GM12878 (cell line): Measurements from ENCODE around the gene DYNLT4. TPM values are rescaled to one million over a fixed set of nuclear protein-coding genes. Genes with fewer than 3 reads are reported as not detected.

Source experiments
- ASH2L ChIP-seq: fragments of 300-600, 200-600 bp; sonication (generic); IDR thresholded peaks from 2 replicates; pipeline ENCODE4 v1.6.1; 2017; ENCODE audit warnings: low read depth, mild to moderate bottlenecking, borderline replicate concordance
- BACH1 ChIP-seq: fragments of 450-650 bp; IDR thresholded peaks from 2 replicates; pipeline ENCODE4 v1.6.1; 2017; ENCODE audit warnings: mild to moderate bottlenecking, borderline replicate concordance
- BRCA1 ChIP-seq: IDR thresholded peaks from 2 replicates; pipeline ENCODE4 v1.6.1; 2011; ENCODE audit warnings: low read depth, low read length, improper control_type of control experiment
- CEBPB ChIP-seq, 2 experiments: fragments of 150-350 bp in 1 of 2; IDR thresholded peaks; 2 replicates each; pipeline ENCODE4 v1.6.1; 2012 to 2014; ENCODE audit warnings: low read depth in 2 of 2, low read length in 2 of 2, borderline replicate concordance in 1 of 2, inconsistent platforms in 1 of 2
- CHD4 ChIP-seq: fragments of 200-600 bp; sonication (generic); IDR thresholded peaks from 2 replicates; pipeline ENCODE4 v1.6.1; 2016; ENCODE audit warnings: mild to moderate bottlenecking
- DPF2 ChIP-seq: fragments of 450-650 bp; IDR thresholded peaks from 2 replicates; pipeline ENCODE4 v1.6.1; 2017; ENCODE audit warnings: mild to moderate bottlenecking
- HDAC6 ChIP-seq: fragments of 200-600 bp; sonication (generic); IDR thresholded peaks from one replicate; pipeline ENCODE4 v1.8.0; 2017; ENCODE audit warnings: antibody characterized with exemption; ENCODE audit not compliant: unreplicated experiment
- IRF4 ChIP-seq: IDR thresholded peaks from 2 replicates; pipeline ENCODE4 v1.6.1; 2011; ENCODE audit warnings: low read depth, low read length
- KDM1A ChIP-seq: fragments of 200-600 bp; sonication (generic); IDR thresholded peaks from 2 replicates; pipeline ENCODE4 v1.6.1; 2016; ENCODE audit warnings: borderline replicate concordance
- MTA3 ChIP-seq: IDR thresholded peaks from 2 replicates; pipeline ENCODE4 v1.6.1; 2012; ENCODE audit warnings: low read length, inconsistent platforms, borderline replicate concordance
- MXI1 ChIP-seq: fragments of 150-350 bp; IDR thresholded peaks from 2 replicates; pipeline ENCODE4 v1.6.1; 2011; ENCODE audit warnings: low read depth, mild to moderate bottlenecking, inconsistent platforms, low read length, improper control_type of control experiment
- MYC ChIP-seq: IDR thresholded peaks from 2 replicates; pipeline ENCODE4 v1.6.1; 2011; ENCODE audit warnings: mild to moderate bottlenecking, low read length, moderate library complexity, inconsistent platforms; ENCODE audit not compliant: insufficient read depth, insufficient replicate concordance, insufficient read length, severe bottlenecking
- POLR2AphosphoS2 ChIP-seq: IDR thresholded peaks from 2 replicates; pipeline ENCODE4 v1.6.1; 2011; ENCODE audit warnings: low read depth, mild to moderate bottlenecking, low read length, improper control_type of control experiment, moderate library complexity
- POU2F2 ChIP-seq: IDR thresholded peaks from 3 replicates; pipeline ENCODE4 v1.6.1; 2011; ENCODE audit warnings: low read depth, mild to moderate bottlenecking, low read length, borderline replicate concordance
- RAD21 ChIP-seq: IDR thresholded peaks from 2 replicates; pipeline ENCODE4 v1.6.1; 2011; ENCODE audit warnings: mild to moderate bottlenecking, low read depth, low read length, moderate library complexity; ENCODE audit not compliant: insufficient read depth
- STAT3 ChIP-seq: IDR thresholded peaks from 2 replicates; pipeline ENCODE4 v1.6.1; 2011; ENCODE audit warnings: low read depth, low read length, improper control_type of control experiment
- SUPT20H ChIP-seq: IDR thresholded peaks from 2 replicates; pipeline ENCODE4 v1.6.1; 2011; ENCODE audit warnings: low read depth, mild to moderate bottlenecking, low read length, moderate library complexity, borderline replicate concordance; ENCODE audit not compliant: control insufficient read depth
- TCF3 ChIP-seq: IDR thresholded peaks from 2 replicates; pipeline ENCODE4 v1.6.1; 2012; ENCODE audit warnings: low read depth, mild to moderate bottlenecking, low read length, borderline replicate concordance; ENCODE audit not compliant: insufficient read depth
- ZNF217 ChIP-seq: fragments of 450-650 bp; IDR thresholded peaks from 2 replicates; pipeline ENCODE4 v1.6.1; 2017; ENCODE audit warnings: antibody characterized with exemption, mild to moderate bottlenecking
- ZNF24 ChIP-seq: fragments of 450-650 bp; IDR thresholded peaks from 2 replicates; pipeline ENCODE4 v1.6.1; 2017; ENCODE audit warnings: antibody characterized with exemption, mild to moderate bottlenecking
- polyA plus RNA-seq, 11 experiments: library from polyadenylated mRNA; depleted of rRNA in 4 of 11; unstranded in 6 of 11; stranded (reverse) in 5 of 11; fragments of >200 nt; fragmentation: Nextera tagmentation in 4 of 11; fragmentation: Illumina TruSeq in 1 of 11; extraction: Ambion mirVana in 4 of 11; extraction: Trizol in 1 of 11; gene quantifications; 1 replicate in 1 of 11; 2 replicates in 10 of 11; pipeline versions ENCODE4 v1.2.1 to v1.2.3, GENCODE V29; 2011 to 2016; ENCODE audit warnings: inconsistent platforms in 2 of 11, missing spikeins in 2 of 11, low read depth in 1 of 11
- total RNA-seq, 4 experiments: library from RNA; depleted of rRNA in 3 of 4; stranded (reverse); fragments of >200 nt in 3 of 4; fragmentation: Illumina TruSeq in 1 of 4; extraction: Trizol in 1 of 4; gene quantifications; 2 replicates each; pipeline versions ENCODE4 v1.2.1 to v1.2.3, GENCODE V29; 2013 to 2021
- TF ChIP-seq, protein P1 (sequence below): fragments of 450-650 bp; IDR thresholded peaks from 2 replicates; pipeline ENCODE4 v1.6.1; 2018; ENCODE audit warnings: mild to moderate bottlenecking, low read depth, moderate library complexity; ENCODE audit not compliant: partially characterized antibody
- TF ChIP-seq, protein P2 (sequence below): fragments of 450-650 bp; IDR thresholded peaks from 2 replicates; pipeline ENCODE4 v1.6.1; 2017; ENCODE audit warnings: mild to moderate bottlenecking, low read depth, inconsistent platforms; ENCODE audit not compliant: poor library complexity, severe bottlenecking
- TF ChIP-seq, protein P3 (sequence below): IDR thresholded peaks from 2 replicates; pipeline ENCODE4 v1.6.1; 2011; ENCODE audit warnings: borderline replicate concordance, low read depth, mild to moderate bottlenecking, moderate library complexity, low read length; ENCODE audit not compliant: insufficient read depth, poor library complexity, severe bottlenecking

Gene DYNLT4
- total and polyA plus RNA-seq, 10 of the 15 experiments (the other 5 are each of a cell fraction or from before 2014, with no cell fraction given) = 0.23 to 0.28 TPM; not detected in 8

DNA sequence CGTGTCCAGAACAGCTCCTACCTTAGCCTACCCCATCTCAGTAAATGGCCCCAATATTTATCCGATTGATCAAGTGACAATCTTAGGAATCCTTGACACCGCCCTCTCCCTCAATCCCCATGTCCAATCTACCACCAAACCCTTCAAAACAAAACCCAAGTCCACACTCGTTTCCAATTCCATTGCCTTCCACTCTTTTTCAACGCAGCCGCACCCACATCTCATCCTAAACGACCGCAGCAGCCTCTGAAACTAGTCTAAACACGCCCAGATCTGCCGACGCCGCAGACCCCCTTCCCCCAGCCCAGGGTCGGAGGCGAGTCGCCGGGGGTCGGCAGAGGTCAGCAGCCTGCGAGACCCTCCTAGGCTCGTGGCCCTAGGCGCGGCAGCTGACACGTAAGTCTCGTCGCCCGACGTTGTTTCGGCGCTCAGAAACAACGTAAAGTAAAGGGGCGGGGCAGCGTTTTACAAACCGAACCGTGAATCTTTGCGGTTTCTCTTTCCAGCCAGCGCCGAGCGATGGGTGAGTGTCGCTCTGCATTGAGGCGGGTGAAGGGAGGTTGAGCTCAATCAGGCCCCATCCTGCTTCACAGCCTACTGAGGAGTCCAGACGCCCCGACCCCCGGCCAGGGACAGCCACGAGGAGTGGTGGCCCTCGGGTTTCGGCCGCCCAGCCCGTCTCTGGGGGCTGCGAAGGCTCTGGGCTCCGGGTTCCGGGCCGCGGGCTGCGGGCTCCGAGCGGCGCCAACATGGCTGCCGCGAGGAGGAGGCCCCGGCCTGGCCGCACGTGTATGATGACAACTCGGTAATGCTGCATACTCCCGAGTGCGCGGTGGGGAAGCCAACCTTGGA lies 31.8 kb downstream of the DYNLT4 start, which contains the start of gene RPS8 (continued):
- TF ChIP-seq, protein P1, sequence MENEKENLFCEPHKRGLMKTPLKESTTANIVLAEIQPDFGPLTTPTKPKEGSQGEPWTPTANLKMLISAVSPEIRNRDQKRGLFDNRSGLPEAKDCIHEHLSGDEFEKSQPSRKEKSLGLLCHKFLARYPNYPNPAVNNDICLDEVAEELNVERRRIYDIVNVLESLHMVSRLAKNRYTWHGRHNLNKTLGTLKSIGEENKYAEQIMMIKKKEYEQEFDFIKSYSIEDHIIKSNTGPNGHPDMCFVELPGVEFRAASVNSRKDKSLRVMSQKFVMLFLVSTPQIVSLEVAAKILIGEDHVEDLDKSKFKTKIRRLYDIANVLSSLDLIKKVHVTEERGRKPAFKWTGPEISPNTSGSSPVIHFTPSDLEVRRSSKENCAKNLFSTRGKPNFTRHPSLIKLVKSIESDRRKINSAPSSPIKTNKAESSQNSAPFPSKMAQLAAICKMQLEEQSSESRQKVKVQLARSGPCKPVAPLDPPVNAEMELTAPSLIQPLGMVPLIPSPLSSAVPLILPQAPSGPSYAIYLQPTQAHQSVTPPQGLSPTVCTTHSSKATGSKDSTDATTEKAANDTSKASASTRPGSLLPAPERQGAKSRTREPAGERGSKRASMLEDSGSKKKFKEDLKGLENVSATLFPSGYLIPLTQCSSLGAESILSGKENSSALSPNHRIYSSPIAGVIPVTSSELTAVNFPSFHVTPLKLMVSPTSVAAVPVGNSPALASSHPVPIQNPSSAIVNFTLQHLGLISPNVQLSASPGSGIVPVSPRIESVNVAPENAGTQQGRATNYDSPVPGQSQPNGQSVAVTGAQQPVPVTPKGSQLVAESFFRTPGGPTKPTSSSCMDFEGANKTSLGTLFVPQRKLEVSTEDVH = peak; percentile 44
- TF ChIP-seq CEBPB (IDR thresholded peaks at IDR 0.05; ENCODE audit: borderline replicate concordance in 1 of 2, low read depth in 2 of 2, low read length in 2 of 2) = no peak
- peak; percentile 82; the same call in 1 of the 2 replicates for TF ChIP-seq TCF3
- no peak for TF ChIP-seq KDM1A
- peak; percentile 82 for TF ChIP-seq DPF2
- TF ChIP-seq SUPT20H = no peak
- TF ChIP-seq RAD21 = no peak
- no peak for TF ChIP-seq IRF4
- TF ChIP-seq POLR2AphosphoS2 = peak; percentile 97
- TF ChIP-seq POU2F2 = peak; percentile 97
- TF ChIP-seq BRCA1 = no peak
- no peak; the same call in none of the 2 replicates for TF ChIP-seq ASH2L
- TF ChIP-seq CHD4 = no peak
- TF ChIP-seq MYC = peak; percentile 83
- TF ChIP-seq ZNF24 = peak; percentile 72; the same call in 1 of the 2 replicates
- no peak for TF ChIP-seq STAT3
- peak; percentile 65 for TF ChIP-seq MXI1
- TF ChIP-seq ZNF217 = peak; percentile 39; the same call in 1 of the 2 replicates
- TF ChIP-seq, protein P2, sequence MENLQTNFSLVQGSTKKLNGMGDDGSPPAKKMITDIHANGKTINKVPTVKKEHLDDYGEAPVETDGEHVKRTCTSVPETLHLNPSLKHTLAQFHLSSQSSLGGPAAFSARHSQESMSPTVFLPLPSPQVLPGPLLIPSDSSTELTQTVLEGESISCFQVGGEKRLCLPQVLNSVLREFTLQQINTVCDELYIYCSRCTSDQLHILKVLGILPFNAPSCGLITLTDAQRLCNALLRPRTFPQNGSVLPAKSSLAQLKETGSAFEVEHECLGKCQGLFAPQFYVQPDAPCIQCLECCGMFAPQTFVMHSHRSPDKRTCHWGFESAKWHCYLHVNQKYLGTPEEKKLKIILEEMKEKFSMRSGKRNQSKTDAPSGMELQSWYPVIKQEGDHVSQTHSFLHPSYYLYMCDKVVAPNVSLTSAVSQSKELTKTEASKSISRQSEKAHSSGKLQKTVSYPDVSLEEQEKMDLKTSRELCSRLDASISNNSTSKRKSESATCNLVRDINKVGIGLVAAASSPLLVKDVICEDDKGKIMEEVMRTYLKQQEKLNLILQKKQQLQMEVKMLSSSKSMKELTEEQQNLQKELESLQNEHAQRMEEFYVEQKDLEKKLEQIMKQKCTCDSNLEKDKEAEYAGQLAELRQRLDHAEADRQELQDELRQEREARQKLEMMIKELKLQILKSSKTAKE = no peak
- TF ChIP-seq, protein P3, sequence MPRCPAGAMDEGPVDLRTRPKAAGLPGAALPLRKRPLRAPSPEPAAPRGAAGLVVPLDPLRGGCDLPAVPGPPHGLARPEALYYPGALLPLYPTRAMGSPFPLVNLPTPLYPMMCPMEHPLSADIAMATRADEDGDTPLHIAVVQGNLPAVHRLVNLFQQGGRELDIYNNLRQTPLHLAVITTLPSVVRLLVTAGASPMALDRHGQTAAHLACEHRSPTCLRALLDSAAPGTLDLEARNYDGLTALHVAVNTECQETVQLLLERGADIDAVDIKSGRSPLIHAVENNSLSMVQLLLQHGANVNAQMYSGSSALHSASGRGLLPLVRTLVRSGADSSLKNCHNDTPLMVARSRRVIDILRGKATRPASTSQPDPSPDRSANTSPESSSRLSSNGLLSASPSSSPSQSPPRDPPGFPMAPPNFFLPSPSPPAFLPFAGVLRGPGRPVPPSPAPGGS = peak; percentile 44
- TF ChIP-seq HDAC6 = peak; percentile 70
- peak; percentile 81 for TF ChIP-seq BACH1
- TF ChIP-seq MTA3 = no peak
